GM19193 (cell line): ENCODE measurements around the gene CBL.

Experiments used
- POLR2A ChIP-seq: IDR thresholded peaks from 4 replicates; pipeline ENCODE4 v1.6.1; 2011; ENCODE audit not compliant: insufficient read depth, insufficient read length; ENCODE audit errors: extremely low read depth

The CBL gene

GRCh38 chr11:119237515-119237914 is 31.4 kb downstream of the CBL start:
- no peak for TF ChIP-seq POLR2A

- TF ChIP-seq POLR2A: no peak
Observed at GRCh38 chr11:119248750-119249670, 42.9 kb downstream of the CBL start.

DNA sequence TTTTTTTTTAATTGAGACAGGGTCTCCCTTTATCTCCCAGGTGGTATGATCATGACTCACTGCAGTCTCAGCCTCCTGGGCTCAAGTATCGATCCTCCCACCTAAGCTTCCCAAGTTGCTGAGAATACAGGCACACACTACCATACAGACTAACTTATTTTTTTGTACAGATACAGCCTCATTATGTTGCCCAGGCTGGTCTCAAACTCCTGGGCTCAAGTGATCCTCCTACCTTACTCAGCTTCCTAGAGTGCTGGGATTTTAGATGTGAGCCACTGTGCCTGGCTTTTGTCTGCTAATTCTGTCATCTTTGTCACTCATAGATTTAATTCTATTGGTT is 43.5 kb downstream of the CBL start:
- no peak for TF ChIP-seq POLR2A

DNA sequence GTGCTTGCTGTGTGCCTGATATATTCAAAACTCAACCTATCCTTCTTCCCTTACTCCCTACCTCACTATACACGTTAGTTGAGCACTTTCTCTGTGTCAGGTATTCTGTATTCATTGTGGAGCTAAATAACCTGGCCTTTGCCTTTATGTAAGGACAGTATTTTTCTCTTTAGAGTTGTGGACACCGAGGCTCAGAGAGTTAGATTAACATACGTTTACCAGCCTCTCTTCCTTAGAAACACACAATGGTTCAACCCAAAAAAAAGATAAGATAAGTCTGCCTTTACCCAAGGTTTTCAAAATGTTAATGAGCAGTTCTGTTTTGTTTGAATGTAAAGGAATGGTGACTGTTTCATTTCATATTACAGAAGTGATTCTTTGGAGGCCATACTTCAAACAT is 45.0 kb downstream of the CBL start:
- TF ChIP-seq POLR2A: no peak

DNA sequence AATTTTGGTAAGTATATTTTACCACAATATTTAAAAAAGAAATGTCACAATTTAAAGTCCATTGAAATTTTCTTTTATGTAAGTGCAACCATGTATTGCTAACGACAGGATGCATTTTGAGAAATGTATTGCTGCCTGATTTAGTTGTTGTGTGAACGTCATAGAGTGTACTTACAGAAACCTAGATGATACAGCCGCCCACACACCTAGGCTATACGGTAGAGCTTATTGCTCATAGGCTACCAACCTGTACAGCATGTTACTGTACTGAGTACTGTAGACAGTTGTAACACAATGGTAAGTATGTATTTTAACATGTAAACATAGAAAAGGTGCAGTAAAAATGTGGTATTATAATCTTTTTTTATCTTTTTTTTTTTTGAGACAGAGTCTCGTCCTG is 48.1 kb downstream of the CBL start:
- no peak for TF ChIP-seq POLR2A

- TF ChIP-seq POLR2A: no peak
Observed at GRCh38 chr11:119258180-119258579, 52.0 kb downstream of the CBL start.

DNA sequence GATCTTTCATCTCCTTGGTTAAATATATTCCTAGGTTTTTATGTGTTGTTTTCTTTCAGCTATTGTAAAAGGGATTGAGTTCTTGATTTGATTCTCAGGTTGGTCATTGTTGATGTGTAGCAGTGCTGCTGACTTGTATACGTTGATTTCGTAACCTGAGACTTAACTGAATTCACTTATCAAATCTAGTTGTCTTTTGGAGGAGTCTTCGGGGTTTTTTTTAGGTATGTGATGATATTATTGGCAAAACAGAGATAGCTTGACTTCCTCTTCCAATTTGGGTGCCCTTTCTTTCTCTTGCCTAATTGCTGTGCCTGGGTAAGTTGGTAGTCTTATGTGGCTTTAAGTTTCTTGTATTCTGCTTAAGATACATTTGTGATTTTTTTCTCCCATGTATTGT is 52.8 kb downstream of the CBL start:
- no peak for TF ChIP-seq POLR2A

DNA sequence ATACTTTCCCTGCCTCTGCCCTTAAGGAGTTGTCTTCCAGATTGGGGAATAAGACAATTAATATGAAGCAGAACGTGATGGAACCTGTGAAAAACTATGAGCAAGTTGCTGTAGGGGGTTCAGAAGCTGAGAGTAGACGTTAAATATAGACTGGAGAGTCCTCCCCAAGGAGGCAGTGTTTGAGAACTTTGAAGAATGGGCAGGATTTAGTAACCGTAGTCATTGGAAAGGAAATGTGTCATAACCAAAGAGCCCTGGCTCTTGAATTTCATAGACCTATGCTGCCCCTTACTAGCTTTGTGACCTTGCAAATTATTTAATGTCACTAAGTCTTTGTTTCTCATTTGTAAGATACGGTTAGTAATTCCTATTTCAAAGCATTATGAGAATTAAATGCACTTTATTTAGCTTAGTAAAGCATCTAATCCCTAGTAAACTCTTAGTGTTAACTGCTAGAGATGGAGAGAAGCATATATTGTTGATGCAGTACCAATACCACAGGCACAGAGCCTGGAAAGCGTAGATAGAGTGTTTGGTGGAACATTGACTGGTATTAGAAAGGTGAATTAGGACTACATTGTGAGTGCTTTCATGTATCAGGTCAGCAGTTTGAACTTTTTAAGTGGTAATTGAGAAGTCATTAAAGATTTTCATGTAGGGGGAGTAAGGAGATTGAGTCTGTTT is 56.7 kb downstream of the CBL start:
- no peak for TF ChIP-seq POLR2A

DNA sequence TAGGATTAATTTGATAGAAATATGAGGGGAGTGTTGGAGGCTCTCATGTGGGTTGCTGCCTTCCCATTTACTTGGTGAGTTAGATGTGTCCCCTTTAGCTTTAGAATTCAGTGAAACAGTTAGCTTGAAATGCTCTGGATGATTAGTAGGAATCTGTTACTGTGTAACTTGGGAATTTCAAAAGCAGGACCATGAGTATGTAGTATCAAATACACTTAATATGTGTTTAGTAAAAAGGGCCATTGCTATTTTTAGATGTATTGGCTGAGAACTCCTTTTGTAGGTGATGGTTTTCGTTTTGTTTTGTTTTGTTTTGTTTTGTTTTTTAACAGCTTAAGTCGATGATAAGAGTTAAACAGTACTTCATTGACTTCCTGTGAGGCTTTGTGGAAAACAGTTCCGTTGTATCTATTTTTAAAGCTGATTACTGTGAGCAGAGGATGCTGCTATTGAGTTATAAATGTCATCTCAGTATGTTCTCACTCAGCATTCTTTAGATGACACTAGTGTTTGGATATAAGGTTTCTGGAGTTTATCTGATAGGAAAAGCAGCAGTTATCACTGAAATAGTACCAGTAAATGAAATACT is 57.3 kb downstream of the CBL start:
- no peak for TF ChIP-seq POLR2A

DNA sequence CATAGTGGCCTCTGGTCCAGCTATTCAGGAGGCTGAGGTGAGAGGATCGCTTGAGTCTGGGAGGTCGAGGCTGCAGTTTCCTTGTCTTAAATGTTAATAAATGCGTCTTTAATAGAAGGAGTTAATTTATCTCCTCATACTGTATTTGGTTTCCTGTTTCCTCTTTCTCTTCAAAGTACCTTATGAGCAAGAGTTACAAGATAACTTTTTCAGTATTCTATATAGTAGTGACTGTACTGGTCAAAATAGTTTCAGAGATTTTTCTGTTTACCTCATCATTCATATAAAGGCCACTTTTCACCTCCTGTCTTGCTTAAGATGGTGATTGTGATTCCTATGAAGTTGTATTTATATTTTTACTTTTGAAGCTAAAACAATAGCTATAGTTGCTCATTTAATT is 59.9 kb downstream of the CBL start:
- no peak for TF ChIP-seq POLR2A

GRCh38 chr11:119266517-119267255 is 60.5 kb downstream of the CBL start:
- no peak for TF ChIP-seq POLR2A

GRCh38 chr11:119267645-119268044 is 61.5 kb downstream of the CBL start:
- no peak for TF ChIP-seq POLR2A

DNA sequence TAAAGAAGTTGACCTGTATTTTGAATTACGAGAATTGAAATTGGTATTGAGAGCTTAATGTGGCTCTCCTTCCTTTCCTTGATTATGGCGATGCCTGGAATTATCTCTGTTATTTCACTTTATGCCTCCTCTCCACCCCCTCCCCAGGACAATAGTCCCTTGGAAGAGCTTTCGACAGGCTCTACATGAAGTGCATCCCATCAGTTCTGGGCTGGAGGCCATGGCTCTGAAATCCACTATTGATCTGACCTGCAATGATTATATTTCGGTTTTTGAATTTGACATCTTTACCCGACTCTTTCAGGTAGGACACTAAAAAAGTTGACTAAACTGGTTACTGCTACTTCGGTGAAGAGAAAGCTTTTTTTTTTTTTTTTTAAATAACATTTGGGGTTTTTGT is 67.6 kb downstream of the CBL start:
- no peak for TF ChIP-seq POLR2A

- no peak for TF ChIP-seq POLR2A
Observed at GRCh38 chr11:119277660-119278059, 71.5 kb downstream of the CBL start.

GRCh38 chr11:119282495-119282894 is 76.4 kb downstream of the CBL start:
- no peak for TF ChIP-seq POLR2A
